LNCaP clone FGC (cell line): ENCODE data around the gene PROP1.
"Not testable (repeated sequence)": the region's sequence is repeated elsewhere in the genome, so short reads cannot be mapped to it uniquely, and the experiment has no call there.

Experiments used
- DNase-seq: peaks from one replicate; pipeline ENCODE4 v3.0.0-alpha.2; 2011; ENCODE audit warnings: low read depth
- H3K4me3 ChIP-seq: 2 replicates; pipeline ENCODE4 v1.5.1; 2011; ENCODE audit warnings: mild to moderate bottlenecking, low read depth, low read length, control low read depth
- TF ChIP-seq, protein P1 (sequence below): IDR thresholded peaks from 2 replicates; pipeline ENCODE4 v1.5.1; 2012; ENCODE audit warnings: mild to moderate bottlenecking; ENCODE audit not compliant: control insufficient read depth, insufficient read depth; ENCODE audit errors: extremely low read depth

PROP1 gene

DNA sequence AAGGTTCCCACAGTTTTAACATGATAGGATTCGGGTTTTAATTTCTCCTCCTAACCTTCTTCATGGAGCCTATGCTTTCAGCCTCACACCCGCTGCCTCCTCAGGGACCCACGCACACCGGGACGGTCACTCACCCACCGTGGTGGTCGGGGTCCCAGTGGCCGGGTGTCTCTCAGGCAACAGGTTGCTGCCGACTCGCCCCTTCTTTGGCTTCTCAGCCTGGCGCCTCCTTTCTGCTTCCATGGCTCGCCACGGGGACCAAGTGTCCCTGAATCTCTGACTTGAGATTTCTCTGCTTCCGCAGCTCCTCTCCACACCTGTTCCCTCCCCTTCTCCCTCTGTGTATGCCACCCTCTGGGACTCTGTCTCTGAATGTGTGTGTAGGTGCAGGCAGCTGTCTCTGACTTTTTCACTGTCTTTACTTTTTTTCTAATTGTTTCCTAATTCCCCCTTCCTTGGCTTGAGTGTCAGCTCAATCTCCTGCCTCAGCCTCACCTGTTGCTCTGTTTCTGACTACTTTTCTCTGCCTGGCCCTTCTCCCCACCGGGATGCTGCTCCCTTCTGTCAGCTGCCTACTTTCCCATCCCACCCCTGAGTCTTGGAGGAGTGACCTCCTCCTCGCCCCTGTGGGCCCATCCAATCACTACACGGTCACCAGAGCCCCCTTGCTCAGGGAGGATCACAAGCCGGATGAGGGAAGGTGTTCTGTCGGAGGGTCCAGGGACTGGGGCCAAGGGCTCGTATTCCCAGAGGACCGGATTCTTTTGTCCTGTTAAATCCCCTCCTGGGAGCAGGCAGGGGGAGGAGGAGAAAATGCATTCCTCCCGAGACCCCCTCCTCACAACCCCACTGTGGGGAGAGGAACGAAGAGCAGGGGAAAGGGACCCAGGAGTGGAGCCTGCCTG lies at the start of gene PROP1:
PROP1 (minus strand) TSS at position 552 of the 905 bp plus-strand sequence; CDS start at position 243, 309 bp downstream.
- H3K4me3 ChIP-seq = no peak within 1 kb of the TSS
- DNase-seq = no peak
- TF ChIP-seq, protein P1, sequence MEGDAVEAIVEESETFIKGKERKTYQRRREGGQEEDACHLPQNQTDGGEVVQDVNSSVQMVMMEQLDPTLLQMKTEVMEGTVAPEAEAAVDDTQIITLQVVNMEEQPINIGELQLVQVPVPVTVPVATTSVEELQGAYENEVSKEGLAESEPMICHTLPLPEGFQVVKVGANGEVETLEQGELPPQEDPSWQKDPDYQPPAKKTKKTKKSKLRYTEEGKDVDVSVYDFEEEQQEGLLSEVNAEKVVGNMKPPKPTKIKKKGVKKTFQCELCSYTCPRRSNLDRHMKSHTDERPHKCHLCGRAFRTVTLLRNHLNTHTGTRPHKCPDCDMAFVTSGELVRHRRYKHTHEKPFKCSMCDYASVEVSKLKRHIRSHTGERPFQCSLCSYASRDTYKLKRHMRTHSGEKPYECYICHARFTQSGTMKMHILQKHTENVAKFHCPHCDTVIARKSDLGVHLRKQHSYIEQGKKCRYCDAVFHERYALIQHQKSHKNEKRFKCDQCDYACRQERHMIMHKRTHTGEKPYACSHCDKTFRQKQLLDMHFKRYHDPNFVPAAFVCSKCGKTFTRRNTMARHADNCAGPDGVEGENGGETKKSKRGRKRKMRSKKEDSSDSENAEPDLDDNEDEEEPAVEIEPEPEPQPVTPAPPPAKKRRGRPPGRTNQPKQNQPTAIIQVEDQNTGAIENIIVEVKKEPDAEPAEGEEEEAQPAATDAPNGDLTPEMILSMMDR = no peak

DNA sequence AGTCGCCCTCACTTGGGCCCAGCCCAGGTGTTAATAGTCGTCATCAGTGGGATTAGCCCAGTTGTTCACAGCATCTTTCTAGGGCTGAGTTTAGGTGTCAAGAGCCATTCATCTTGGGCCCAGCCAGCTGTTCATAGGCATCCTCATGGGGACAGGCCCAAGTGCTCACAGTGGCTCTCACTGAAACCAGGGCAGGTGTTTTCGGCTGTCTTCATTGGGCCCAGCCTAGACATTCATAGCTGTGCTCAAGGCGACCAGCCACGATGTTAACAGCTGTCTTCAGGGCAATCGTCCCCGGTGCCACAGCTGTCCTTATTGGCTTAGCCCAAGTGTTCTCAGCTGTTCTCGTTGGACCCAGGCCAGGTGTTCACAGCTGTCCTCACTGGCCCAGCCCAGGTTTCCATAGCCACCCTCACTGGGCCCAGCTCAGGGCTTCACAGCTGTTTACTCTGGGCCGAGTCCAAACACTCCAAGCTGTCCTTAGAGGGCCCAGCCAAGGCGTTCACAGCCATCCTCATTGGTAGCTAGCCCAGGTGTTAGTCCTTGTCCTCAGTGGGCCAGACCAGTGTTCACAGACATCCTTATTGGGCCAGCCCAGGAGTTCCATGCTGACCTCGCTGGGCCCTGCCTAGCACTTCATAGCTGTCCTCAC lies 23.5 kb upstream of the PROP1 start:
- DNase-seq, H3K4me3 ChIP-seq: not testable (repeated sequence)

DNA sequence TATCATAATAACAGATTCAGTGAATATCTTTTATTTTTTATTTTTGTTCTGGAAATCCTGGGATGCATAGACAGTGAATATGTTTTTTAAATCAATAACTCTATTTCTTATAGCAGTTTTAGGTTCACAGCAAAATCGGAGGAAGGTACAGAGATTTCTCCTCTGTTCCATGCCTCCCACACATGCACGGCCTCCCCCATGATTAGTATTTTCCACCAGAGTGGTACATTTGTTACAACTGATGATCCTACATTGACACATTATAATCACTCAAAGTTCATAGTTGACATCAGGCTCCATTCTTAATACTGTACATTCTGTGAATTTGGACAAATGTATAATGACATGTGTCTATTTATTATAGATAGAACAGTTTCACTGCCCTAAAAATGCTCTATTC lies 16.7 kb upstream of the PROP1 start:
- DNase-seq, H3K4me3 ChIP-seq: not testable (repeated sequence)

DNA sequence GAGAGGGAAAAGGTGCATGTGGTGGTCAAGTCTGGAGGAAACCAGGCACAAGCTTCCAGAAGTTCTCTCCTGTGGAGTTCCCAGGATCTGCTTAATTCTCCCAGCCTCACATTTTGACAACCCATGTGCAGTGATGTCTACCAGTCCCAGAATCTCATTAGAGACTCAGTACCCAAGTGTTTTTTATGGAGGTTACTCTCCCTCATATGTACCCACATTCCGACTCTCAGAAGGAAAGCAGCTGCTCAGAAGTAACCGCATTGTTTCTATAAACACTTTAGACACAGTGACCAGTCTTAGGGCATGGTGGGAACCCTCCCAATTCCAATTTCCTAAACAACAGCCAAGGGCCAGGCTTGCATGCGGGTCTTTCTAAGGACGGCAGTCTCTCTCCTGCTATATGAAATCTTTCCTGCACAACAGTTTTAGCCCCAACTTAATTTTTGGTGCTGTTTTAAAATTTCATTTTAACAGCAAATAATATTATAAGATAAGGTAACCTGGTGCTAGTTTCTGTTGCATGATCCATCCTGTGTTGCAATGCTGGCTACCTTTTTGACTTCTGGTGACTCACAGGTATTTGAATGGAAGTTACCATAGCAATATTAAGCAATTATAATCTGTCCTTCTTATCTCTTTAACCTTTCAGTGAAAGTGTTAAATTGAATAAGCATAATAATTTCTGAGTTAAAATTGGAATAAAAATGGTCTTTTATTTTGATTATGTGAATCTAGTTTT lies 15.9 kb upstream of the PROP1 start:
- not testable (repeated sequence) for DNase-seq, H3K4me3 ChIP-seq

DNA sequence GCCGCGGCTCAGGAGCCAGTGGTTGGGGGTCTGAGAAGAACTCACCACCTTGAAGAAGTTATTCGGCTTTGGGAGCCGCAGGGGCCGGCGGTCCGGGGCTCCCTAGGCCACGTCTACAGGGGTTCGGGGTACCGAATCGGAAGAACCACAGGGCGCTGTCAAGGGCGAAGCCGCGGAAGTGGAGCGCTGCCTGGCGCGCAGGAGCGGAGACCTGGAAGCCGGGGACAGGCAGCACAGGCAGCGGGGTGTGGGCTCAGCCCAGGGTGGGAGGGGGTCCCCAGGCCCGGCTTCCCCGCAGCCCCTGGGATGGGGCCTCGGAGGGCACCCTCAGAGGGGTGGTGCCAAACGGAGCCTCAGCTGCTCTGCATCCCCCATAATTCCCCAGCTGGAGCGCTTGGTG lies 11.2 kb upstream of the PROP1 start:
- not testable (repeated sequence) for H3K4me3 ChIP-seq, DNase-seq

DNA sequence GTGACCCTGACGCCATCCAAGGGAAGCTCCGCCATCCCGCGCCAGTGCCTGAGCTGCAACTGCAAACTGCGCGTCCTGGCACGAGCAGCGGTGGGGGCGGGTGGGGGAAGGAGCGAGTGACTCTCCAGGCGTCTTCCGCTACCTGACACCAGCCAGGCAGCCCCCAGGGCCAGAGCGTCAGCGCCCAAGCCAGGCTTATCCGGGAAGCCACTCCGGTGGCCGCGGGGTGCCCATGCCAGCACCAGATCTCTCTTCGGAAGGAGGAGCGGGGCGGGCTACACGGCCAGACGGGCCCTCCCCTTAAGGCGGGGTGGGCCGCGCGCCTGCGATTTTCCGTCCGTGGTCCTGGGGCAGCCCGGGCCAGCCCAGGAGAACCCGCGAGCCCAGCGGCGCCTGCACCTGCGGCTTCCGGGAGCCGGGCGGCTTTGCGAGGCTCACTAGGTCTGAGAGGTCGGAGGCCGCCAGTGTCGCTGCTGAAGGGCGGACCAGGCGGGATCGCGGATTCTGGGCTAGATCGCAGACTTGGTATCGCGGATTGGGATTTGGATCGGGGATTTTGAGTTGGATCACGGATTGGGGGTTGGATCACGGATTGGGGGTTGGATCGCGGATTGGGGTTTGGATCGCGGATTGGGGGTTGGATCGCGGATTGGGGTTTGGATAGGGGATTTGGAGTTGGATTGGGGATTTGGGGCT lies 10.6 kb upstream of the PROP1 start:
- not testable (repeated sequence) for DNase-seq, H3K4me3 ChIP-seq

DNA sequence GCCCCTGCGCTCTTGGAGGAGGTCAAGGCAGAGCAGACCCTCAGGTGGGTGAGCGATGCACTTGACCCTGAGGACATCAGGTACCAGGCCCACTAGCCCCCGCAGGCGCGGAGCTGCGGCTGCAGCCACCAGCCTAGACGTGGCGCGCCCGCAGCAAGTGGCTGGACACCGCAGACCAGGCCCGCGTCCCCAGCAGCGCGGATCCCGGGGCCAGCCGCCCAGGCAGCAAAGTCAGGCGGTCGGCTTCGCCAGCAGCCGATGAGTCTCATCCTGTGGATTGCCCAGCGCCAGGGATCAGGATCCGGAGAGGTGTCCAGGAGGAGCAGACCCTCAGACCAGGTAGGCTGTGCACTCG lies 10.1 kb upstream of the PROP1 start:
- H3K4me3 ChIP-seq, DNase-seq: not testable (repeated sequence)

DNA sequence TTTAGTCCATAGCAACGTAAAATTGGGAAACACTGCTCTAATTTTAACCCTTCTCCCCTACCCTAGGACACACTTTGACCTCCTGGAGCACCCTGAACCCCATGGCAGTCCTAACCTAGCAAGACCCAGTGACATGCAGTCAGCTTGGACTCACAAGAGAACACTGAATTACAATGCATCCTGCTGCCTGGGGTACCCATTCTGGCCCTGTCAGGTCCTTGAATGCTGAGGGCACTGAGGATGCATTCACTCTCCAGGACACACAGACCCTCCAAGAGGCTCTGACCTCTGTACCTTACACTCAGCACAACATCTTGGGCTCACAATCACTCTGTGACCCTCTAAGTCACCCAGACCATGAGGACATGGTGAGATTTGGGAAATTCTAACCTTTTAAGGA lies 1.8 kb upstream of the PROP1 start:
- TF ChIP-seq, protein P1 = no peak
- no peak for DNase-seq

DNA sequence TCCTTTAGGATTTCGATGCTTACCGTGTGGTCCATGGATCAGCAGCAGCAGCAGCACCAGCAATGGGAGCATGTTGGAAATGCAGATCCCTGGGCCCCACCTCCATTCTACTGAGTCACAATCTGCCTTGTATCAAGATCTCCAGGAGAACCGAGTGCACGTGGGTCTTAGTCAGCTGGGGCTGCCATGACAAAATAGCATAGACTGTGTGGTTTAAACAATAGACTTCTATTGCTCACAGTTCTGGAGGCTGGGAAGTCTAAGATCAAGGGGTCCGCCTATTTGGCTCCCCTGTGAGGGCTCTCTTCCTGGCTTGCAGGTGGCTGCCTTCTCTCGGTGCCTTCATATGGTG lies 1.3 kb upstream of the PROP1 start:
- no peak for DNase-seq
- H3K4me3 ChIP-seq = no peak overlapping the region

More for the DNA sequence above, 1.8 kb upstream of the PROP1 start:
- no peak overlapping the region for H3K4me3 ChIP-seq

More for the DNA sequence above, 1.3 kb upstream of the PROP1 start:
- TF ChIP-seq, protein P1 = no peak
